Activated CD8-positive, alpha-beta T cell treated with anti-CD3 and anti-CD28 coated beads, Interleukin-2, amount 10 ng/mL, durations not matched to agents 7 days and 5 days (primary cell): ENCODE measurements around the gene ZNF19. TPM values are rescaled to one million over a fixed set of nuclear protein-coding genes. Genes with fewer than 3 reads are reported as not detected.
A peak's percentile ranks its signal among the peaks of the same experiment; 100 is the strongest.

ENCODE experiments used
- ATAC-seq: fragments of 150-1000 bp; cut with Tn5 transposase; one replicate; pipeline ENCODE4 v1.10.0; 2021; ENCODE audit warnings: moderate library complexity
- CTCF ChIA-PET: fragments of 350-600 bp; sonication (Branson Sonifier 250); formaldehyde crosslinking; loops from one replicate; lab custom pipeline; 2021; ENCODE audit warnings: antibody characterized with exemption; lab: Charles Lee
- POLR2A ChIA-PET: fragments of 350-600 bp; sonication (Branson Sonifier 250); formaldehyde crosslinking; loops from one replicate; lab custom pipeline; 2021; ENCODE audit warnings: antibody characterized with exemption; lab: Charles Lee
- DNase-seq: peaks from one replicate; pipeline ENCODE4 v3.0.0-alpha.2; 2020
- H3K27ac Mint-ChIP-seq: one replicate; pipeline ENCODE4 v1.8.0; 2021; ENCODE audit warnings: mild to moderate bottlenecking, mixed read lengths
- H3K27me3 Mint-ChIP-seq: one replicate; pipeline ENCODE4 v1.8.0; 2021; ENCODE audit warnings: low read depth, mixed read lengths
- H3K36me3 Mint-ChIP-seq: one replicate; pipeline ENCODE4 v1.8.0; 2021; ENCODE audit warnings: low read depth, mixed read lengths
- H3K4me1 Mint-ChIP-seq: one replicate; pipeline ENCODE4 v1.8.0; 2021; ENCODE audit warnings: low read depth, mixed read lengths
- H3K4me3 Mint-ChIP-seq: one replicate; pipeline ENCODE4 v1.8.0; 2021; ENCODE audit warnings: mild to moderate bottlenecking, mixed read lengths
- H3K9me3 Mint-ChIP-seq: one replicate; pipeline ENCODE4 v1.8.0; 2022; ENCODE audit warnings: mixed read lengths; ENCODE audit not compliant: insufficient read depth
- total RNA-seq, 2 experiments: library from RNA; stranded (reverse); gene quantifications; one replicate each; pipeline ENCODE4 v1.2.3, GENCODE V29; 2021

Gene ZNF19
- total RNA-seq, 2 experiments from 2014 or later, result 2.7 TPM

- ChIA-PET POLR2A (interaction anchor here (0.6 to 1.4 kb wide), 2 partner anchors 22 to 306 kb away, joined by 3 to 8 read pairs; partner anchors contain the start of gene ZNF23), CTCF (interaction anchor here (1.3 to 1.8 kb wide), 4 partner anchors 23 to 127 kb away, joined by 4 to 8 read pairs (median 5); partner anchors contain the start of gene ZNF23)
- Mint-ChIP-seq H3K9me3 (no peaks in the 10 kb centered on the region), H3K4me3 (peak overlapping the region; percentile 79), H3K36me3 (no peaks in the 10 kb centered on the region), H3K27me3 (peaks cover 3% of the 10 kb centered on the region), H3K4me1 (peaks cover 14% of the 10 kb centered on the region), H3K27ac (peak overlapping the region; percentile 76)
- peak; percentile 88 for ATAC-seq
- peak; percentile 86 for DNase-seq
These were observed 4.9 kb downstream of the ZNF19 start for GRCh38 chr16:71484006-71484893.

GRCh38 chr16:71482569-71482968, 6.6 kb downstream of the ZNF19 start:
- H3K4me1 Mint-ChIP-seq, result peaks cover 14% of the 10 kb centered on the region
- peaks cover 3% of the 10 kb centered on the region for H3K27me3 Mint-ChIP-seq
- no peaks in the 10 kb centered on the region for H3K36me3 Mint-ChIP-seq
- ChIA-PET CTCF (interaction anchor here (1.8 to 2.3 kb wide), 4 partner anchors 17 to 70 kb away, joined by 4 to 8 read pairs (median 5); partner anchors contain the start of gene ZNF23), POLR2A (no interaction called here)
- no peak overlapping the region for H3K27ac Mint-ChIP-seq
- no peak for DNase-seq
- H3K9me3 Mint-ChIP-seq, result no peaks in the 10 kb centered on the region
- ATAC-seq, result no peak
- no peak overlapping the region for H3K4me3 Mint-ChIP-seq

- POLR2A ChIA-PET, result no interaction called here
- CTCF ChIA-PET, result interaction anchor here (2.0 to 2.3 kb wide), 2 partner anchors 19 kb away, joined by 4 to 5 read pairs; partner anchors contain the start of gene ZNF23
- no peak for DNase-seq
- peaks cover 14% of the 10 kb centered on the region for H3K4me1 Mint-ChIP-seq
- ATAC-seq, result no peak
- no peak overlapping the region for H3K4me3 Mint-ChIP-seq
- H3K27me3 Mint-ChIP-seq, result no peaks in the 10 kb centered on the region
- H3K27ac Mint-ChIP-seq, result no peak overlapping the region
- H3K9me3 Mint-ChIP-seq, result no peaks in the 10 kb centered on the region
- H3K36me3 Mint-ChIP-seq, result no peaks in the 10 kb centered on the region
These were observed 8.2 kb downstream of the ZNF19 start for GRCh38 chr16:71480956-71481355.

GRCh38 chr16:71479420-71479819, 9.7 kb downstream of the ZNF19 start:
- ATAC-seq, result no peak
- peaks cover 9% of the 10 kb centered on the region for H3K4me1 Mint-ChIP-seq
- DNase-seq, result peak; percentile 23
- no peaks in the 10 kb centered on the region for H3K9me3 Mint-ChIP-seq
- CTCF ChIA-PET, result interaction anchor here (1.1 to 1.5 kb wide), 2 partner anchors 17 to 21 kb away, joined by 3 read pairs; no protein-coding TSS in a partner anchor
- no peaks in the 10 kb centered on the region for H3K36me3 Mint-ChIP-seq
- H3K27ac Mint-ChIP-seq, result no peak overlapping the region
- POLR2A ChIA-PET, result no interaction called here
- no peaks in the 10 kb centered on the region for H3K27me3 Mint-ChIP-seq
- H3K4me3 Mint-ChIP-seq, result no peak overlapping the region

GRCh38 chr16:71476457-71477124, 12.5 kb downstream of the ZNF19 start:
- no peaks in the 10 kb centered on the region for H3K9me3 Mint-ChIP-seq
- POLR2A ChIA-PET, result no interaction called here

GRCh38 chr16:71474864-71475263, 14.3 kb downstream of the ZNF19 start:
- no peaks in the 10 kb centered on the region for H3K4me1 Mint-ChIP-seq
- no peak overlapping the region for H3K27ac Mint-ChIP-seq
- H3K36me3 Mint-ChIP-seq, result no peaks in the 10 kb centered on the region
- H3K4me3 Mint-ChIP-seq, result no peak overlapping the region
- CTCF ChIA-PET, result interaction anchor here (0.7 to 1.2 kb wide), 2 partner anchors 12 to 136 kb away, joined by 3 to 8 read pairs; no protein-coding TSS in a partner anchor
- no peaks in the 10 kb centered on the region for H3K27me3 Mint-ChIP-seq
- POLR2A ChIA-PET, result no interaction called here
- H3K9me3 Mint-ChIP-seq, result no peaks in the 10 kb centered on the region
- ATAC-seq, result no peak
- DNase-seq, result no peak

More at GRCh38 chr16:71476457-71477124, 12.5 kb downstream of the ZNF19 start:
- H3K4me1 Mint-ChIP-seq, result no peaks in the 10 kb centered on the region
- no peak overlapping the region for H3K27ac Mint-ChIP-seq
- DNase-seq (no peak), ATAC-seq (no peak)
- H3K36me3 Mint-ChIP-seq, result no peaks in the 10 kb centered on the region
- CTCF ChIA-PET, result interaction anchor here (1.0 kb wide), 1 partner anchor 26 kb away, joined by 3 read pairs; no protein-coding TSS in a partner anchor
- no peaks in the 10 kb centered on the region for H3K27me3 Mint-ChIP-seq
- H3K4me3 Mint-ChIP-seq, result no peak overlapping the region

GRCh38 chr16:71473891-71474290, 15.2 kb downstream of the ZNF19 start:
- Mint-ChIP-seq H3K36me3 (no peaks in the 10 kb centered on the region), H3K27me3 (no peaks in the 10 kb centered on the region), H3K9me3 (no peaks in the 10 kb centered on the region), H3K27ac (no peak overlapping the region), H3K4me3 (no peak overlapping the region), H3K4me1 (no peaks in the 10 kb centered on the region)
- POLR2A ChIA-PET, result no interaction called here
- CTCF ChIA-PET, result interaction anchor here (0.7 to 1.2 kb wide), 2 partner anchors 11 to 137 kb away, joined by 3 to 8 read pairs; no protein-coding TSS in a partner anchor
- no peak for DNase-seq
- ATAC-seq, result no peak

- H3K4me3 Mint-ChIP-seq, result no peak overlapping the region
These were observed 16.2 kb downstream of the ZNF19 start for GRCh38 chr16:71472931-71473330.

GRCh38 chr16:71472051-71472450, 17.1 kb downstream of the ZNF19 start:
- ATAC-seq (no peak), DNase-seq (no peak)
- ChIA-PET CTCF (interaction anchor here (1.2 kb wide), 1 partner anchor 139 kb away, joined by 4 read pairs; no protein-coding TSS in a partner anchor), POLR2A (no interaction called here)
- H3K4me3 Mint-ChIP-seq, result no peak overlapping the region
- H3K27me3 Mint-ChIP-seq, result no peaks in the 10 kb centered on the region
- no peak overlapping the region for H3K27ac Mint-ChIP-seq
- no peaks in the 10 kb centered on the region for H3K9me3 Mint-ChIP-seq
- H3K4me1 Mint-ChIP-seq, result no peaks in the 10 kb centered on the region
- no peaks in the 10 kb centered on the region for H3K36me3 Mint-ChIP-seq

More at GRCh38 chr16:71472931-71473330, 16.2 kb downstream of the ZNF19 start:
- ChIA-PET POLR2A (no interaction called here), CTCF (no interaction called here)
- Mint-ChIP-seq H3K9me3 (no peaks in the 10 kb centered on the region), H3K36me3 (no peaks in the 10 kb centered on the region), H3K4me1 (no peaks in the 10 kb centered on the region), H3K27ac (no peak overlapping the region), H3K27me3 (no peaks in the 10 kb centered on the region)
- ATAC-seq, result no peak
- DNase-seq, result no peak

GRCh38 chr16:71467810-71468209, 21.3 kb downstream of the ZNF19 start:
- no peaks in the 10 kb centered on the region for H3K36me3 Mint-ChIP-seq
- no peaks in the 10 kb centered on the region for H3K27me3 Mint-ChIP-seq
- POLR2A ChIA-PET, result no interaction called here
- ATAC-seq (peak; percentile 73), DNase-seq (peak; percentile 68)
- peaks cover 6% of the 10 kb centered on the region for H3K4me1 Mint-ChIP-seq
- no peak overlapping the region for H3K27ac Mint-ChIP-seq
- CTCF ChIA-PET, result no interaction called here
- H3K9me3 Mint-ChIP-seq, result no peaks in the 10 kb centered on the region
- H3K4me3 Mint-ChIP-seq, result no peak overlapping the region

- Mint-ChIP-seq H3K4me1 (peaks cover 22% of the 10 kb centered on the region), H3K36me3 (no peaks in the 10 kb centered on the region), H3K27me3 (no peaks in the 10 kb centered on the region), H3K4me3 (no peak overlapping the region), H3K9me3 (no peaks in the 10 kb centered on the region), H3K27ac (peak overlapping the region; percentile 43)
- DNase-seq (no peak), ATAC-seq (no peak)
- POLR2A ChIA-PET, result no interaction called here
- CTCF ChIA-PET, result interaction anchor here (0.9 to 3.5 kb wide), 2 partner anchors 35 to 51 kb away, joined by 3 to 14 read pairs; no protein-coding TSS in a partner anchor
These were observed 24.9 kb downstream of the ZNF19 start for GRCh38 chr16:71464231-71464630.
